SJCRH30 (cell line): ENCODE data around the gene GOLGA1. TPM values are rescaled to one million over a fixed set of nuclear protein-coding genes. Genes with fewer than 3 reads are reported as not detected.

Experiments used
- DNase-seq, 2 experiments: peaks; one replicate each; pipeline ENCODE4 v3.0.0-alpha.2; 2015 to 2020
- H3K27ac ChIP-seq: fragments of 250-450 bp; sonication (Bioruptor Pico); 2 replicates; pipeline ENCODE4 v1.5.1; 2020; ENCODE audit warnings: mild to moderate bottlenecking, moderate library complexity
- H3K27me3 ChIP-seq: fragments of 250-450 bp; sonication (Bioruptor Pico); 2 replicates; pipeline ENCODE4 v1.5.1; 2020; ENCODE audit warnings: mild to moderate bottlenecking, moderate library complexity
- H3K36me3 ChIP-seq: fragments of 250-450 bp; sonication (Bioruptor Pico); 2 replicates; pipeline ENCODE4 v1.5.1; 2020; ENCODE audit warnings: mild to moderate bottlenecking, moderate library complexity
- H3K4me1 ChIP-seq: fragments of 250-450 bp; sonication (Bioruptor Pico); 2 replicates; pipeline ENCODE4 v1.5.1; 2020; ENCODE audit warnings: mild to moderate bottlenecking, moderate library complexity
- H3K4me3 ChIP-seq: fragments of 250-450 bp; sonication (Bioruptor Pico); 2 replicates; pipeline ENCODE4 v1.5.1; 2020; ENCODE audit warnings: mild to moderate bottlenecking, moderate library complexity
- H3K9me3 ChIP-seq: fragments of 250-450 bp; sonication (Bioruptor Pico); replicated peaks from 2 replicates; pipeline ENCODE4 v1.5.1; 2020; ENCODE audit warnings: mild to moderate bottlenecking, moderate library complexity
- total RNA-seq: library from RNA; depleted of rRNA; stranded (reverse); fragments of >200 nt; shearing (Covaris generic); gene quantifications from 2 replicates; pipeline ENCODE4 v1.2.3, GENCODE V29; 2014; rRNA removed

The GOLGA1 gene
- total RNA-seq, 1 experiment from 2014 or later = 10.1 TPM

GRCh38 chr9:124831642-124832364 is 109.1 kb downstream of the GOLGA1 start:
- peak overlapping the region; percentile 41 for H3K27ac ChIP-seq
- no peak overlapping the region for H3K4me3 ChIP-seq
- no peaks in the 10 kb centered on the region for H3K36me3 ChIP-seq
- H3K4me1 ChIP-seq = peaks cover 39% of the 10 kb centered on the region
- H3K27me3 ChIP-seq = no peaks in the 10 kb centered on the region
- H3K9me3 ChIP-seq = no peaks in the 10 kb centered on the region
- DNase-seq = no peak

- no peaks in the 10 kb centered on the region for H3K9me3 ChIP-seq
- H3K36me3 ChIP-seq = no peaks in the 10 kb centered on the region
- DNase-seq = no peak
- peaks cover 39% of the 10 kb centered on the region for H3K4me1 ChIP-seq
- no peak overlapping the region for H3K4me3 ChIP-seq
- no peaks in the 10 kb centered on the region for H3K27me3 ChIP-seq
- no peak overlapping the region for H3K27ac ChIP-seq
Observed at GRCh38 chr9:124830593-124830992, 110.3 kb downstream of the GOLGA1 start.

- H3K4me3 ChIP-seq = no peak overlapping the region
- H3K4me1 ChIP-seq = peaks cover 27% of the 10 kb centered on the region
- no peak overlapping the region for H3K27ac ChIP-seq
- H3K9me3 ChIP-seq = no peaks in the 10 kb centered on the region
- no peaks in the 10 kb centered on the region for H3K27me3 ChIP-seq
- no peak for DNase-seq
- H3K36me3 ChIP-seq = no peaks in the 10 kb centered on the region
Observed at GRCh38 chr9:124829334-124829669, 111.6 kb downstream of the GOLGA1 start.

GRCh38 chr9:124828489-124829333 is 112.2 kb downstream of the GOLGA1 start:
- Histone ChIP-seq H3K9me3 (no peaks in the 10 kb centered on the region), H3K27ac (no peak overlapping the region), H3K27me3 (no peaks in the 10 kb centered on the region), H3K4me3 (no peak overlapping the region), H3K4me1 (peaks cover 30% of the 10 kb centered on the region), H3K36me3 (no peaks in the 10 kb centered on the region)
- DNase-seq = no peak

Other genes starting within 250 kb of the GOLGA1 start
- 5.1 and 6.0 TPM in 2 replicates for gene NR6A1, start 169.8 kb downstream of the GOLGA1 start, total RNA-seq
- 11.8 and 13.4 TPM in 2 replicates for gene OLFML2A, start 163.9 kb downstream of the GOLGA1 start, total RNA-seq
- not detected in 2 replicates for gene WDR38, start 87.6 kb downstream of the GOLGA1 start, total RNA-seq
- 3,495 and 5,082 TPM in 2 replicates for gene RPL35, start 79.1 kb downstream of the GOLGA1 start, total RNA-seq
- gene ARPC5L, start 79.0 kb downstream of the GOLGA1 start, total RNA-seq = 54.0 and 58.5 TPM in 2 replicates
- gene SCAI, start 202.4 kb upstream of the GOLGA1 start, total RNA-seq = 13.5 and 14.2 TPM in 2 replicates
- 55.0 and 56.8 TPM in 2 replicates for gene PPP6C, start 248.7 kb upstream of the GOLGA1 start, total RNA-seq